RWPE1 (cell line): Measurements from ENCODE around the gene COA7.

ENCODE experiments used
- CTCF ChIA-PET: fragments of 350-600 bp; sonication (Branson Sonifier 250); formaldehyde crosslinking; extraction: SDS; loops from one replicate; lab custom pipeline; 2021; lab: Yijun Ruan, JAX
- POLR2A ChIA-PET: fragments of 400-600 bp; formaldehyde crosslinking; extraction: SDS; loops from one replicate; lab custom pipeline; 2020; ENCODE audit warnings: antibody characterized with exemption; ENCODE audit not compliant: low non-redundant PET; lab: Yijun Ruan, JAX
- DNase-seq: peaks from one replicate; pipeline ENCODE4 v3.0.0; 2012; ENCODE audit warnings: low spot score
- H3K27ac ChIP-seq: fragments of 450-650 bp; 2 replicates; pipeline ENCODE4 v1.5.1; 2017
- CTCF ChIP-seq: fragments of 450-650 bp; conservative IDR thresholded peaks from 2 replicates; pipeline ENCODE4 v1.5.1; 2017; ENCODE audit warnings: low read depth, mild to moderate bottlenecking

The COA7 gene

GRCh38 chr1:52674497-52675384 is 23.4 kb downstream of the COA7 start:
- ChIA-PET POLR2A (interaction anchor here (0.6 kb wide), 1 partner anchor 58 kb away, joined by 6 read pairs; no protein-coding TSS in a partner anchor), CTCF (interaction anchor here (0.6 kb wide), 1 partner anchor 16 kb away, joined by 4 read pairs; no protein-coding TSS in a partner anchor)
- peak overlapping the region; percentile 54; the same call in 1 of the 2 replicates for H3K27ac ChIP-seq
- no peak for TF ChIP-seq CTCF
- peak; percentile 64 for DNase-seq

GRCh38 chr1:52673513-52673912 is 24.6 kb downstream of the COA7 start:
- TF ChIP-seq CTCF: no peak
- H3K27ac ChIP-seq: no peak overlapping the region
- ChIA-PET CTCF (no interaction called here), POLR2A (no interaction called here)
- DNase-seq: no peak

GRCh38 chr1:52672946-52673345 is 25.2 kb downstream of the COA7 start:
- ChIA-PET POLR2A (no interaction called here), CTCF (interaction anchor here (1.1 kb wide), 1 partner anchor 15 kb away, joined by 4 read pairs; no protein-coding TSS in a partner anchor)
- no peak for DNase-seq
- TF ChIP-seq CTCF: no peak
- H3K27ac ChIP-seq: peak overlapping the region; percentile 70

GRCh38 chr1:52670604-52671003 is 27.5 kb downstream of the COA7 start:
- no peak for DNase-seq
- no peak overlapping the region; the same call in 1 of the 2 replicates for H3K27ac ChIP-seq
- TF ChIP-seq CTCF: no peak
- ChIA-PET POLR2A (no interaction called here), CTCF (no interaction called here)

GRCh38 chr1:52669696-52670095 is 28.5 kb downstream of the COA7 start:
- ChIA-PET CTCF (no interaction called here), POLR2A (no interaction called here)
- H3K27ac ChIP-seq: peak overlapping the region; percentile 72; the same call in 1 of the 2 replicates
- no peak for DNase-seq
- TF ChIP-seq CTCF: no peak

GRCh38 chr1:52668711-52669110 is 29.4 kb downstream of the COA7 start:
- ChIA-PET CTCF (interaction anchor here (1.7 kb wide), 1 partner anchor 17 kb away, joined by 4 read pairs; no protein-coding TSS in a partner anchor), POLR2A (interaction anchor here (0.7 kb wide), 1 partner anchor 41 kb away, joined by 3 read pairs; no protein-coding TSS in a partner anchor)
- peak; percentile 71 for DNase-seq
- no peak for TF ChIP-seq CTCF
- H3K27ac ChIP-seq: peak overlapping the region; percentile 72
